ENCODE results near the gene PRKCH. TPM values are rescaled to one million over a fixed set of nuclear protein-coding genes. Genes with fewer than 3 reads are reported as not detected.

Gene PRKCH
- total RNA-seq, 3 donors from 2014 or later (not counting 1 experiment from before 2014, with no cell fraction given), result 610 to 756 (median 618) TPM

- Histone ChIP-seq H3K9me3 (ENCODE audit: control insufficient read depth, insufficient read depth, low read length) (no peaks in the 10 kb centered on the region), H3K4me3 (ENCODE audit: low read length) (peak overlapping the region; percentile 12), H3K4me1 (ENCODE audit: control insufficient read depth, insufficient read depth, low read length) (peaks cover 76% of the 10 kb centered on the region), H3K36me3 (ENCODE audit: control insufficient read depth, insufficient read depth, low read length) (no peaks in the 10 kb centered on the region), H3K27me3 (ENCODE audit: control insufficient read depth, insufficient read depth, low read length) (no peaks in the 10 kb centered on the region), H3K27ac (ENCODE audit: low read length) (peak overlapping the region; percentile 85)
- no peak for TF ChIP-seq CTCF (IDR thresholded peaks at IDR 0.05)
- Mint-ChIP-seq H3K36me3 (no peaks in the 10 kb centered on the region), H3K27me3 (ENCODE audit: low read depth in 2 of 2) (no peaks in the 10 kb centered on the region), H3K27ac (peak overlapping the region in 1 of 2 donors; percentile 99), H3K9me3 (no peaks in the 10 kb centered on the region), H3K4me3 (peak overlapping the region; percentile 77), H3K4me1 (peaks cover 83 to 87% of the 10 kb centered on the region in 2 donors)
- WGBS (ENCODE audit: insufficient coverage), result 33% methylated on average over 8 of the region's 8 CpGs
- ATAC-seq (peak in 1 of 3 donors; percentile 13), DNase-seq (peak in 1 of 2 donors; percentile 60)
- intact Hi-C loops (cut with micrococcal nuclease), result no loop called here
Measured at GRCh38 chr14:61332658-61333029, 11.3 kb downstream of the PRKCH start.

- Histone ChIP-seq H3K27ac (ENCODE audit: low read length) (peak overlapping the region; percentile 85), H3K36me3 (ENCODE audit: control insufficient read depth, insufficient read depth, low read length) (no peaks in the 10 kb centered on the region), H3K9me3 (ENCODE audit: control insufficient read depth, insufficient read depth, low read length) (no peaks in the 10 kb centered on the region), H3K4me3 (ENCODE audit: low read length) (no peak overlapping the region), H3K4me1 (ENCODE audit: control insufficient read depth, insufficient read depth, low read length) (peaks cover 77% of the 10 kb centered on the region), H3K27me3 (ENCODE audit: control insufficient read depth, insufficient read depth, low read length) (no peaks in the 10 kb centered on the region)
- intact Hi-C loops (cut with micrococcal nuclease), result no loop called here
- Mint-ChIP-seq H3K36me3 (no peaks in the 10 kb centered on the region), H3K27me3 (ENCODE audit: low read depth in 2 of 2) (no peaks in the 10 kb centered on the region), H3K4me3 (peak overlapping the region; percentile 77), H3K9me3 (no peaks in the 10 kb centered on the region), H3K27ac (peak overlapping the region in 1 of 2 donors; percentile 99), H3K4me1 (peaks cover 86 to 89% of the 10 kb centered on the region in 2 donors)
- DNase-seq (no peak), ATAC-seq (no peak)
- no peak for TF ChIP-seq CTCF (IDR thresholded peaks at IDR 0.05)
- 67% methylated on average over 1 of the region's 1 CpG for WGBS (ENCODE audit: insufficient coverage)
Measured at GRCh38 chr14:61333087-61333486, 11.7 kb downstream of the PRKCH start.

- no peak overlapping the region for H3K4me3 ChIP-seq (ENCODE audit: low read length)
- H3K4me1 ChIP-seq (ENCODE audit: control insufficient read depth, insufficient read depth, low read length), result peaks cover 71% of the 10 kb centered on the region
- peak overlapping the region in 1 of 2 donors; percentile 99 for H3K27ac Mint-ChIP-seq
- H3K27ac ChIP-seq (ENCODE audit: low read length), result peak overlapping the region; percentile 85
- 44% methylated on average over 11 of the region's 11 CpGs for WGBS (ENCODE audit: insufficient coverage)
- H3K36me3 ChIP-seq (ENCODE audit: control insufficient read depth, insufficient read depth, low read length), result no peaks in the 10 kb centered on the region
- no peaks in the 10 kb centered on the region for H3K27me3 Mint-ChIP-seq (ENCODE audit: low read depth in 2 of 2)
- ATAC-seq (peak in 1 of 3 donors; percentile 9), DNase-seq (peak in 1 of 2 donors; percentile 61)
- peak overlapping the region; percentile 77 for H3K4me3 Mint-ChIP-seq
- no peaks in the 10 kb centered on the region for H3K9me3 Mint-ChIP-seq
- intact Hi-C loops (cut with micrococcal nuclease), result no loop called here
- no peaks in the 10 kb centered on the region for H3K9me3 ChIP-seq (ENCODE audit: control insufficient read depth, insufficient read depth, low read length)
- peaks cover 86 to 89% of the 10 kb centered on the region in 2 donors for H3K4me1 Mint-ChIP-seq
- TF ChIP-seq CTCF (IDR thresholded peaks at IDR 0.05), result no peak
- no peaks in the 10 kb centered on the region for H3K27me3 ChIP-seq (ENCODE audit: control insufficient read depth, insufficient read depth, low read length)
- H3K36me3 Mint-ChIP-seq, result no peaks in the 10 kb centered on the region
Measured at GRCh38 chr14:61334197-61334701, 12.9 kb downstream of the PRKCH start.

- WGBS (ENCODE audit: insufficient coverage), result 13% methylated on average over 2 of the region's 3 CpGs
- no peak for TF ChIP-seq CTCF (IDR thresholded peaks at IDR 0.05)
Measured at GRCh38 chr14:61335049-61335448, 13.7 kb downstream of the PRKCH start.

More at GRCh38 chr14:61335049-61335448, 13.7 kb downstream of the PRKCH start:
- ATAC-seq (peak in 1 of 3 donors; percentile 13), DNase-seq (peak in 1 of 2 donors; percentile 62)
- no peaks in the 10 kb centered on the region for H3K36me3 Mint-ChIP-seq
- peak overlapping the region; percentile 85 for H3K4me3 Mint-ChIP-seq
- peak overlapping the region in 1 of 2 donors; percentile 99 for H3K27ac Mint-ChIP-seq
- no peaks in the 10 kb centered on the region for H3K9me3 Mint-ChIP-seq
- Histone ChIP-seq H3K9me3 (ENCODE audit: control insufficient read depth, insufficient read depth, low read length) (no peaks in the 10 kb centered on the region), H3K27ac (ENCODE audit: low read length) (peak overlapping the region; percentile 85), H3K36me3 (ENCODE audit: control insufficient read depth, insufficient read depth, low read length) (no peaks in the 10 kb centered on the region), H3K4me3 (ENCODE audit: low read length) (no peak overlapping the region), H3K27me3 (ENCODE audit: control insufficient read depth, insufficient read depth, low read length) (no peaks in the 10 kb centered on the region), H3K4me1 (ENCODE audit: control insufficient read depth, insufficient read depth, low read length) (peaks cover 70% of the 10 kb centered on the region)
- H3K4me1 Mint-ChIP-seq, result peaks cover 82 to 85% of the 10 kb centered on the region in 2 donors
- H3K27me3 Mint-ChIP-seq (ENCODE audit: low read depth in 2 of 2), result no peaks in the 10 kb centered on the region
- intact Hi-C loops (cut with micrococcal nuclease), result no loop called here

Data from natural killer cell (primary cell).